Measurements from ENCODE around the gene IMP4. TPM values are rescaled to one million over a fixed set of nuclear protein-coding genes. Genes with fewer than 3 reads are reported as not detected.

IMP4 gene
- total and polyA plus RNA-seq, 10 of the 15 experiments (the other 5 are each of a cell fraction or from before 2014, with no cell fraction given): 41.4 to 242 (median 166) TPM

DNA sequence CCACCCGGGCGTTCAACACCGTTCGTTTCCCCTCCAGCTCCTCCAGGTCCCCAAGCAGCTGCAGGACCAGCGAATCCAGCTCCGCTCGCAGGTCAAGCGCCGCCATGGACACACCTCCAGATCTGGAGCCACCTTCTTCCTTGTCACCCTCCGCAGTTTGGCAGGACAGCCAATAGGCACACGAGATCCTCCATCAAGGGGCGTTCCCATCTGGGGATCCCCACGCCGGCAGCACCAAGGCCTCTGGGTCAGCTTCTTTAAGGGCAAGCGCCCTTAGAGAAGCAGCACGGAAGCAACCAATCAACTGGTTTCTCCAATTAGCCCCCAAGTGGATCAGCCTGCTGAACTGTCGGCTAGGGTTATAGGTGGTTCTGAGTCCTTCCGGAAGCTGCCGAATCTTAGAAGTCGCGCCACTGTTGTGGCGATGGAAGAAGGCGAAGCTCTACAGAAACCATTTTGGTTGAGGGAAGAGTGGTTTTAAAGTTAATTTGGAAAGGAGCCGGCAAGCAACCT, 621 bp upstream of the IMP4 start (continued):
- TF ChIP-seq, protein P1, sequence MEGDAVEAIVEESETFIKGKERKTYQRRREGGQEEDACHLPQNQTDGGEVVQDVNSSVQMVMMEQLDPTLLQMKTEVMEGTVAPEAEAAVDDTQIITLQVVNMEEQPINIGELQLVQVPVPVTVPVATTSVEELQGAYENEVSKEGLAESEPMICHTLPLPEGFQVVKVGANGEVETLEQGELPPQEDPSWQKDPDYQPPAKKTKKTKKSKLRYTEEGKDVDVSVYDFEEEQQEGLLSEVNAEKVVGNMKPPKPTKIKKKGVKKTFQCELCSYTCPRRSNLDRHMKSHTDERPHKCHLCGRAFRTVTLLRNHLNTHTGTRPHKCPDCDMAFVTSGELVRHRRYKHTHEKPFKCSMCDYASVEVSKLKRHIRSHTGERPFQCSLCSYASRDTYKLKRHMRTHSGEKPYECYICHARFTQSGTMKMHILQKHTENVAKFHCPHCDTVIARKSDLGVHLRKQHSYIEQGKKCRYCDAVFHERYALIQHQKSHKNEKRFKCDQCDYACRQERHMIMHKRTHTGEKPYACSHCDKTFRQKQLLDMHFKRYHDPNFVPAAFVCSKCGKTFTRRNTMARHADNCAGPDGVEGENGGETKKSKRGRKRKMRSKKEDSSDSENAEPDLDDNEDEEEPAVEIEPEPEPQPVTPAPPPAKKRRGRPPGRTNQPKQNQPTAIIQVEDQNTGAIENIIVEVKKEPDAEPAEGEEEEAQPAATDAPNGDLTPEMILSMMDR (IDR thresholded peaks at IDR 0.05 in 2 of 3, conservative IDR thresholded peaks at IDR 0.05 in 1 of 3; ENCODE audit: control insufficient read depth in 2 of 3, extremely low read depth in 1 of 3, insufficient read depth in 1 of 3, low read depth in 3 of 3, low read length in 3 of 3): no peak
- no peak for TF ChIP-seq IRF4 (IDR thresholded peaks at IDR 0.05; ENCODE audit: low read depth, low read length)
- no peak; the same call in 1 of the 2 replicates for TF ChIP-seq GABPA (IDR thresholded peaks at IDR 0.05; ENCODE audit: low read depth)
- TF ChIP-seq MXI1 (IDR thresholded peaks at IDR 0.05; ENCODE audit: low read depth, low read length): peak; percentile 63
- TF ChIP-seq FOXK2 (IDR thresholded peaks at IDR 0.05): no peak
- TF ChIP-seq SREBF2 (IDR thresholded peaks at IDR 0.05; ENCODE audit: low read length): no peak
- no peak for TF ChIP-seq IKZF1 (conservative IDR thresholded peaks at IDR 0.05)
- TF ChIP-seq, protein P2, sequence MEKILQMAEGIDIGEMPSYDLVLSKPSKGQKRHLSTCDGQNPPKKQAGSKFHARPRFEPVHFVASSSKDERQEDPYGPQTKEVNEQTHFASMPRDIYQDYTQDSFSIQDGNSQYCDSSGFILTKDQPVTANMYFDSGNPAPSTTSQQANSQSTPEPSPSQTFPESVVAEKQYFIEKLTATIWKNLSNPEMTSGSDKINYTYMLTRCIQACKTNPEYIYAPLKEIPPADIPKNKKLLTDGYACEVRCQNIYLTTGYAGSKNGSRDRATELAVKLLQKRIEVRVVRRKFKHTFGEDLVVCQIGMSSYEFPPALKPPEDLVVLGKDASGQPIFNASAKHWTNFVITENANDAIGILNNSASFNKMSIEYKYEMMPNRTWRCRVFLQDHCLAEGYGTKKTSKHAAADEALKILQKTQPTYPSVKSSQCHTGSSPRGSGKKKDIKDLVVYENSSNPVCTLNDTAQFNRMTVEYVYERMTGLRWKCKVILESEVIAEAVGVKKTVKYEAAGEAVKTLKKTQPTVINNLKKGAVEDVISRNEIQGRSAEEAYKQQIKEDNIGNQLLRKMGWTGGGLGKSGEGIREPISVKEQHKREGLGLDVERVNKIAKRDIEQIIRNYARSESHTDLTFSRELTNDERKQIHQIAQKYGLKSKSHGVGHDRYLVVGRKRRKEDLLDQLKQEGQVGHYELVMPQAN (conservative IDR thresholded peaks at IDR 0.05): 0 out of 2 replicates have a peak, but pooled peaks have one; percentile 43
- 0 out of 4 replicates have a peak, but pooled peaks of 1 of the 2 experiments have one; percentile 7 for TF ChIP-seq BHLHE40 (IDR thresholded peaks at IDR 0.05; ENCODE audit: borderline replicate concordance in 1 of 2, low read depth in 2 of 2, low read length in 1 of 2)
- no peak for TF ChIP-seq SPI1 (IDR thresholded peaks at IDR 0.05; ENCODE audit: borderline replicate concordance, insufficient read depth, low read depth, low read length)
- TF ChIP-seq, protein P3, sequence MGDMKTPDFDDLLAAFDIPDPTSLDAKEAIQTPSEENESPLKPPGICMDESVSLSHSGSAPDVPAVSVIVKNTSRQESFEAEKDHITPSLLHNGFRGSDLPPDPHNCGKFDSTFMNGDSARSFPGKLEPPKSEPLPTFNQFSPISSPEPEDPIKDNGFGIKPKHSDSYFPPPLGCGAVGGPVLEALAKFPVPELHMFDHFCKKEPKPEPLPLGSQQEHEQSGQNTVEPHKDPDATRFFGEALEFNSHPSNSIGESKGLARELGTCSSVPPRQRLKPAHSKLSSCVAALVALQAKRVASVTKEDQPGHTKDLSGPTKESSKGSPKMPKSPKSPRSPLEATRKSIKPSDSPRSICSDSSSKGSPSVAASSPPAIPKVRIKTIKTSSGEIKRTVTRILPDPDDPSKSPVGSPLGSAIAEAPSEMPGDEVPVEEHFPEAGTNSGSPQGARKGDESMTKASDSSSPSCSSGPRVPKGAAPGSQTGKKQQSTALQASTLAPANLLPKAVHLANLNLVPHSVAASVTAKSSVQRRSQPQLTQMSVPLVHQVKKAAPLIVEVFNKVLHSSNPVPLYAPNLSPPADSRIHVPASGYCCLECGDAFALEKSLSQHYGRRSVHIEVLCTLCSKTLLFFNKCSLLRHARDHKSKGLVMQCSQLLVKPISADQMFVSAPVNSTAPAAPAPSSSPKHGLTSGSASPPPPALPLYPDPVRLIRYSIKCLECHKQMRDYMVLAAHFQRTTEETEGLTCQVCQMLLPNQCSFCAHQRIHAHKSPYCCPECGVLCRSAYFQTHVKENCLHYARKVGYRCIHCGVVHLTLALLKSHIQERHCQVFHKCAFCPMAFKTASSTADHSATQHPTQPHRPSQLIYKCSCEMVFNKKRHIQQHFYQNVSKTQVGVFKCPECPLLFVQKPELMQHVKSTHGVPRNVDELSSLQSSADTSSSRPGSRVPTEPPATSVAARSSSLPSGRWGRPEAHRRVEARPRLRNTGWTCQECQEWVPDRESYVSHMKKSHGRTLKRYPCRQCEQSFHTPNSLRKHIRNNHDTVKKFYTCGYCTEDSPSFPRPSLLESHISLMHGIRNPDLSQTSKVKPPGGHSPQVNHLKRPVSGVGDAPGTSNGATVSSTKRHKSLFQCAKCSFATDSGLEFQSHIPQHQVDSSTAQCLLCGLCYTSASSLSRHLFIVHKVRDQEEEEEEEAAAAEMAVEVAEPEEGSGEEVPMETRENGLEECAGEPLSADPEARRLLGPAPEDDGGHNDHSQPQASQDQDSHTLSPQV (IDR thresholded peaks at IDR 0.05): no peak
- TF ChIP-seq, protein P4, sequence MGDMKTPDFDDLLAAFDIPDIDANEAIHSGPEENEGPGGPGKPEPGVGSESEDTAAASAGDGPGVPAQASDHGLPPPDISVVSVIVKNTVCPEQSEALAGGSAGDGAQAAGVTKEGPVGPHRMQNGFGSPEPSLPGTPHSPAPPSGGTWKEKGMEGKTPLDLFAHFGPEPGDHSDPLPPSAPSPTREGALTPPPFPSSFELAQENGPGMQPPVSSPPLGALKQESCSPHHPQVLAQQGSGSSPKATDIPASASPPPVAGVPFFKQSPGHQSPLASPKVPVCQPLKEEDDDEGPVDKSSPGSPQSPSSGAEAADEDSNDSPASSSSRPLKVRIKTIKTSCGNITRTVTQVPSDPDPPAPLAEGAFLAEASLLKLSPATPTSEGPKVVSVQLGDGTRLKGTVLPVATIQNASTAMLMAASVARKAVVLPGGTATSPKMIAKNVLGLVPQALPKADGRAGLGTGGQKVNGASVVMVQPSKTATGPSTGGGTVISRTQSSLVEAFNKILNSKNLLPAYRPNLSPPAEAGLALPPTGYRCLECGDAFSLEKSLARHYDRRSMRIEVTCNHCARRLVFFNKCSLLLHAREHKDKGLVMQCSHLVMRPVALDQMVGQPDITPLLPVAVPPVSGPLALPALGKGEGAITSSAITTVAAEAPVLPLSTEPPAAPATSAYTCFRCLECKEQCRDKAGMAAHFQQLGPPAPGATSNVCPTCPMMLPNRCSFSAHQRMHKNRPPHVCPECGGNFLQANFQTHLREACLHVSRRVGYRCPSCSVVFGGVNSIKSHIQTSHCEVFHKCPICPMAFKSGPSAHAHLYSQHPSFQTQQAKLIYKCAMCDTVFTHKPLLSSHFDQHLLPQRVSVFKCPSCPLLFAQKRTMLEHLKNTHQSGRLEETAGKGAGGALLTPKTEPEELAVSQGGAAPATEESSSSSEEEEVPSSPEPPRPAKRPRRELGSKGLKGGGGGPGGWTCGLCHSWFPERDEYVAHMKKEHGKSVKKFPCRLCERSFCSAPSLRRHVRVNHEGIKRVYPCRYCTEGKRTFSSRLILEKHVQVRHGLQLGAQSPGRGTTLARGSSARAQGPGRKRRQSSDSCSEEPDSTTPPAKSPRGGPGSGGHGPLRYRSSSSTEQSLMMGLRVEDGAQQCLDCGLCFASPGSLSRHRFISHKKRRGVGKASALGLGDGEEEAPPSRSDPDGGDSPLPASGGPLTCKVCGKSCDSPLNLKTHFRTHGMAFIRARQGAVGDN (IDR thresholded peaks at IDR 0.05): no peak
- TF ChIP-seq NFXL1 (IDR thresholded peaks at IDR 0.05; ENCODE audit: borderline replicate concordance): no peak
- TF ChIP-seq, protein P5, sequence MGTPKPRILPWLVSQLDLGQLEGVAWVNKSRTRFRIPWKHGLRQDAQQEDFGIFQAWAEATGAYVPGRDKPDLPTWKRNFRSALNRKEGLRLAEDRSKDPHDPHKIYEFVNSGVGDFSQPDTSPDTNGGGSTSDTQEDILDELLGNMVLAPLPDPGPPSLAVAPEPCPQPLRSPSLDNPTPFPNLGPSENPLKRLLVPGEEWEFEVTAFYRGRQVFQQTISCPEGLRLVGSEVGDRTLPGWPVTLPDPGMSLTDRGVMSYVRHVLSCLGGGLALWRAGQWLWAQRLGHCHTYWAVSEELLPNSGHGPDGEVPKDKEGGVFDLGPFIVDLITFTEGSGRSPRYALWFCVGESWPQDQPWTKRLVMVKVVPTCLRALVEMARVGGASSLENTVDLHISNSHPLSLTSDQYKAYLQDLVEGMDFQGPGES (IDR thresholded peaks at IDR 0.05): no peak
- no peak for TF ChIP-seq ZZZ3 (IDR thresholded peaks at IDR 0.05; ENCODE audit: control insufficient read depth, insufficient read length, low read depth)

All from GM12878 (cell line).